ENCODE results near the gene FNDC3B.

The FNDC3B gene

GRCh38 chr3:172132159-172132586 lies 92.8 kb downstream of the FNDC3B start:
- TF ChIP-seq TEAD4 (IDR thresholded peaks at IDR 0.05) (no peak), FOXM1 (IDR thresholded peaks at IDR 0.05; ENCODE audit: borderline replicate concordance, low read depth) (no peak), REST (IDR thresholded peaks at IDR 0.05; ENCODE audit: low read depth) (no peak), TCF12 (IDR thresholded peaks at IDR 0.05; ENCODE audit: low read depth) (no peak), NFIC (IDR thresholded peaks at IDR 0.05) (no peak)

GRCh38 chr3:172132721-172133311 lies 93.4 kb downstream of the FNDC3B start:
- TF ChIP-seq CREB1 (IDR thresholded peaks at IDR 0.05; ENCODE audit: low read depth), result no peak
- no peak for TF ChIP-seq RAD21 (IDR thresholded peaks at IDR 0.05; ENCODE audit: low read depth)
- no peak for TF ChIP-seq TCF12 (IDR thresholded peaks at IDR 0.05; ENCODE audit: low read depth)

GRCh38 chr3:172133838-172134237 lies 94.5 kb downstream of the FNDC3B start:
- TF ChIP-seq FOXM1 (IDR thresholded peaks at IDR 0.05; ENCODE audit: borderline replicate concordance, low read depth) (no peak), NFIC (IDR thresholded peaks at IDR 0.05) (no peak), CREB1 (IDR thresholded peaks at IDR 0.05; ENCODE audit: low read depth) (no peak), YY1 (IDR thresholded peaks at IDR 0.05; ENCODE audit: low read depth) (no peak), REST (IDR thresholded peaks at IDR 0.05; ENCODE audit: low read depth) (no peak), MAX (IDR thresholded peaks at IDR 0.05) (no peak)

- TF ChIP-seq TCF12 (IDR thresholded peaks at IDR 0.05; ENCODE audit: low read depth) (no peak), EGR1 (IDR thresholded peaks at IDR 0.05) (no peak), ZBTB7A (IDR thresholded peaks at IDR 0.05; ENCODE audit: low read depth) (no peak), REST (IDR thresholded peaks at IDR 0.05; ENCODE audit: low read depth) (no peak), CEBPB (IDR thresholded peaks at IDR 0.05) (no peak; the same call in 1 of the 2 replicates), FOXM1 (IDR thresholded peaks at IDR 0.05; ENCODE audit: borderline replicate concordance, low read depth) (no peak), MAX (IDR thresholded peaks at IDR 0.05) (no peak), NFIC (IDR thresholded peaks at IDR 0.05) (no peak)
Observed at GRCh38 chr3:172134352-172134751, 95.0 kb downstream of the FNDC3B start.

- TF ChIP-seq TAF1 (IDR thresholded peaks at IDR 0.05; ENCODE audit: low read depth), result no peak
- TF ChIP-seq YY1 (IDR thresholded peaks at IDR 0.05; ENCODE audit: low read depth), result no peak
- TF ChIP-seq MAX (IDR thresholded peaks at IDR 0.05), result no peak
- no peak for TF ChIP-seq USF1 (IDR thresholded peaks at IDR 0.05)
- no peak for TF ChIP-seq CREB1 (IDR thresholded peaks at IDR 0.05; ENCODE audit: low read depth)
- no peak for TF ChIP-seq EP300 (IDR thresholded peaks at IDR 0.05; ENCODE audit: borderline replicate concordance)
- TF ChIP-seq FOXM1 (IDR thresholded peaks at IDR 0.05; ENCODE audit: borderline replicate concordance, low read depth), result no peak
- no peak for TF ChIP-seq TCF12 (IDR thresholded peaks at IDR 0.05; ENCODE audit: low read depth)
- TF ChIP-seq ZBTB7A (IDR thresholded peaks at IDR 0.05; ENCODE audit: low read depth), result no peak
- TF ChIP-seq EGR1 (IDR thresholded peaks at IDR 0.05), result no peak
- TF ChIP-seq NFIC (IDR thresholded peaks at IDR 0.05), result no peak
Observed at GRCh38 chr3:172135185-172135584, 95.8 kb downstream of the FNDC3B start.

Measured in Ishikawa (cell line).